Stimulated activated CD8-positive, alpha-beta memory T cell treated with anti-CD3 and anti-CD28 coated beads, Interleukin-2, amount 100 ng/mL, for 48 hours (primary cell): ENCODE measurements around the gene TUT1.
"Not testable (repeated sequence)": the region's sequence is repeated elsewhere in the genome, so short reads cannot be mapped to it uniquely, and the experiment has no call there.

Experiments
- DNase-seq, 2 donors: peaks; one replicate each; pipeline ENCODE4 v3.0.0-alpha.2; 2020; ENCODE audit warnings: low read depth in 2 of 2

Gene TUT1

DNA sequence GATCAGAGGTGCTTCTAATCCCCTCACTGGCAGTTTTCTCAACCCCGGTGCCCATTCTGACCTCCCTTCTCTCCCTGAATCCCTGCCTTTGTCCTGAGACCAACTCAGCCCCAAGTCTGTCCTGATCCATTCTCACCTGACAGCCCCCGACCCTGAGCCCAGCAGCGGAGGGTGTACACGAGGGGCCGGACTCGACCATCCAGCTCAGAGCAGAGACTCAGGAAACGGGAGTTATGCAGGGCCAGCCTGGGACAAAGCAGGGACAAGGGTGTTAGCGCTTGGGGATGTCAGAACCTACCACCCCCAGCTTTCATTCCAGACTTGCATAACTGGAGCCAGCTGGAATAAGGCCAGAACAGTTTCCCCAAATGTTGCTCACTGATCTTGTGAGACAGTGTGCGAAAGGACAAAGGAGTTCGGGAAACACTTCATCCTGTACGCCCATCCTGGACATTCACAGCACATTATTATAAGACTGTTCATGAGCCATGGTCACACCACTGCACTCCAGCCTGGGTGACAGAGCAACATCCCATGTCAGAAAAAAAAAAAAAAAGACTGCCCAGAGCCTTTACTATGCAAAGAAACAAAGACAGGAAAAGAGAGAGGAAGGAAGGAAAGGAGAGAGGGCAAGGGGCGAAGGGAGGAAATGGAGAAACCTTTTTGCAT lies 14.1 kb downstream of the TUT1 start:
- no peak for DNase-seq

- no peak for DNase-seq
Observed at GRCh38 chr11:62575837-62576236, 15.5 kb downstream of the TUT1 start.

- DNase-seq, result no peak
Observed at GRCh38 chr11:62575156-62575555, 16.2 kb downstream of the TUT1 start.

GRCh38 chr11:62574363-62575071 lies 16.8 kb downstream of the TUT1 start:
- DNase-seq, result no peak

DNA sequence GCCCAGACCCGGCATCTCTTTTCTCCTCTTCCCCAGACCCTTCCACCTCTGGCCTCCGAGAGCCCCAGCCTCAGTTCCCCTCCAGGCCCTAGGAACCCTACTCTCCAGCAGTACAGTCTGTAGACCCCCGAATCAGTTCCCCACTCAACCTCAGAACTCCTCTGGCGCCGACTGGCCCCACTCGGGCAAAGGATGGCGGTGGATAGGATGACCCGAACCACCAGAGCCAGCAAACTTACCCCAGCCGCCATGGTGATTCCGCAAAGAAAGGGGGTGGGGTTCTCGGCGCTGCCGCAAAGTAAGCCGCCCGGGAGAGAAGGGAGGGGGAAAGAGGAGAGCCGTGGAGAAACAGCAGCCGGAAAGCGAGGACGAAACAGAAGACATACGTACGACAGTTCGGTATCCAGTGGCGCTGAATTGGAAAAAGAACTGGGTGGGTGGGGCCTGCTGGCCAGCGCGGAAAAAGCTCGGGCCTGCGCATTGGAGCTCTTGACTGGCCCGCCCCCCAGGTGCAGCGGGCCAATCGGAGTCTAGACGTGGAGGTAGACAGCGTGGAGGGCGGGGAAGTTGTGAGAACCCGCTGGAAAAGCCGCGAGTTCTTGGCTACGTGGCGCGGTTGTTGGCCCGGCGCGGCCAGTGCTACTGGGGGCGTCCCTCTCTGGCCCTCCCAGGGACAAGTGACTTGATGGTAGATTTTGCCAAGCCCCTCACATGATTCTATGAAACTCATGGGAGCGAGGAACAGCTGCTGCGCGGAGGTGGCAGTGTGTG lies 17.5 kb downstream of the TUT1 start, which contains the start of gene EEF1G:
TSS of gene EEF1G (minus strand) at position 300 of the 771 bp plus-strand sequence. CDS start at position 251, 49 bp downstream.
- peak; percentile 93 to 95 for DNase-seq

DNA sequence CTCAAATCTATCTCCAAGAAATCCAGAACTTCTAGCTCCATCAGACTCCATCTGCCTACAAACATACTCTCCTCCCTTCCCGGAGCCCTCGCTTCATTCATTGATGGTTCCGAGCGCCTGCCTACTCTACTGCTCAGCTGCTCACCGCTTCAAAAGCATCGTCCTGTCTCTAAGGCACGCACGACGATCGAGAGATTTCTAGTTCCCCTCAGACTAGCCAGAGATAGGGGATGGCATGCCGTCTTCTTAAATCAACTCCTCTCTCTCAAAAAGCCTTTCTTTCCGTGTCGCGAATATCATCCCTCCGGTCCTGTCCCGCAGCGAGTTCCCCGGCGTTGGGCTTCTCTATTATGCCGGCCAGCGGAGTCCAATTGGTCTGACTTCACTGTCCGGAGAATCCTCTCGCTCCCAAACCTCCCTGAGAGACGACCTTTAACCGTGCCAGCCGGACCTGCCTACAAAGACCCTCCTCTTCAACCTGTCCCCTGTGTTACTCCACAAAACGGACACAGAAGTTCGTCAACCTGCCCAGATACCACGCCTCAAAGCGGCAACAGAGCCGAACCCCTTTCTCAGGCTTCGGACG lies 18.2 kb downstream of the TUT1 start:
- no peak for DNase-seq

GRCh38 chr11:62572431-62572830 lies 18.9 kb downstream of the TUT1 start:
- DNase-seq, result no peak

- DNase-seq, result not testable (repeated sequence)
Observed at GRCh38 chr11:62571493-62571892, 19.8 kb downstream of the TUT1 start.

GRCh38 chr11:62570903-62571302 lies 20.4 kb downstream of the TUT1 start:
- not testable (repeated sequence) for DNase-seq

DNA sequence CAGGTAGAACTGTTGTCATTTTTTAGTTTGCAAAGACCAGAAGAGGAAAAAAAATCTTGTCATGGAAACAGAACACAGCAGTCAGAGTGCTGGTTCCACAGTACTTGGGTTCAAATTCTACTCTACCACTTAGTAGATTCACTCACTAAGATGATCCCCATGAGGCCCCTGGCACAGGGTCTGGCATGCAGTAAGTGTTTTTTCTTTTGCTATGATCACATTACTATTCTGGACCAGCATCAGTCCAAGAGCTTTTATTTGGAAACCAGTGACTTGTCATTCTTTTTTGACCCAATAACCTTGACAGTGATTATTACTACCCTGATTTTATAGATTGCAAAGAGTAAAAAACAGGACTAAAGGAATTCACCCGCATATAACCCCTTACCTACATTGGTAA lies 21.7 kb downstream of the TUT1 start:
- DNase-seq, result no peak

- no peak for DNase-seq
Observed at GRCh38 chr11:62567018-62567633, 24.2 kb downstream of the TUT1 start.

DNA sequence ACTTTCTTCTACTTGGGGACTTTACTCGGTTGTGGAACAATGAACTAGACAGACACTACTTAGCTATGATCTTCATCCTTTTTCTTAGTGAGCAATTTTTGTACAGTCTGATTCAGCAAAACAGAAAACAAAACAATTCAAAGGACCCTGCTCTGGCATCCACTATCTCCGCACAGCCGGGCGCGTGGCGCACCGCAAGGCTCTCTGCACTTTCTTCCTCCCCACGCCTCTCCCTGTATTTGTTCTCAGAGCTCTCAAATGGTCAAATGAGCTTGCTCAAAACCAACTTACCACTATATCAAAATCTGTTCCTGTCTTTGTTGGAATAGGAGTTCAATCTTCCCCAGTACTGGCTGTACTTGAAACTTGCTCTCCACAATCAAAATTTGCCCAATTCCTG lies 25.1 kb downstream of the TUT1 start:
- no peak for DNase-seq

- no peak for DNase-seq
Observed at GRCh38 chr11:62565100-62565802, 26.1 kb downstream of the TUT1 start.

DNA sequence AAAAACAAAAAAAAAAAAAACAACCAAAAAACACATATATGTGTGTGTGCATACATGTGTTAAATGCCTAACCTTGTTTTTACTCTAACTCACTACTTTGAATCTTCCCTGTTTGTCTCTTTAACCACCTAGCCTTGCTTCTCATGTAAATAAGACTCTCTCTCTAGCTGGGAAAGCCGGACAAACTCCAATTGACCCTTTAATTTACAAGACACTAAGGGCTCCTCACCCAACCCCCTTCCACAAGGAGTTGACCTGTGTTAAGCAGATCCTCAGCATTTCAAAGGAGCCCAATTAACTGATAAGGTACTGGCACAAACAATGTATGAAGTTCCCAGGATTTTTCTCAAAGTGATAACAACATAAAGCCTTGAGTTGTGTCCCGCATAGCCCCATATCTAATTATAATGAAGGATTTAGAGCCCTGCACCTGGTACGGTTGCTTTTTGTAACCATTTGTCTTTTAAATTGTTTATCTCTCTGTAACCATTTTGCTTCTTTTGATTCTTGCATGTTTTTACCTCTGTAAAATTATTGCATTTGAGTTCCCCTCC lies 29.6 kb downstream of the TUT1 start:
- not testable (repeated sequence) for DNase-seq

- DNase-seq, result peak in 1 of 2 donors; percentile 61
Observed at GRCh38 chr11:62560566-62561103, 30.7 kb downstream of the TUT1 start.

DNA sequence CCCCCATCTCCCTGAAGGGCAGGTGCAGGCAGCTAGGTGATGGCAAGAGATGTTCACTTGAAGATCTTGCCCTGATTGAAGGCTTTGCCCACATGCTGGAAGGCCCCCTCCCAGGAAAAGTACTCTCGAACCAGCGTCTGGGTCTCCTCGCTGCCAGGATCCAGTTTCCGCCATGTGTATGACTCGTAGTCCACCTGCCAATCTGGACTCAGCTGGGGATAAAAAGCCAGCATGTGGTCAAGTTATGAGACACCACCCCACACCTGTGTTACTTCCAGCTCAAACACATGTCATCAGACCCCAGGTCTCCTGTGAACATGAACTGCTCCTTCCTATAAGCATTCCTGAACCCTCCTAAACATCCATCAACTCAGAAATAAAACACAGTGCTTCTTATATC lies 31.7 kb downstream of the TUT1 start:
- not testable (repeated sequence) for DNase-seq

DNA sequence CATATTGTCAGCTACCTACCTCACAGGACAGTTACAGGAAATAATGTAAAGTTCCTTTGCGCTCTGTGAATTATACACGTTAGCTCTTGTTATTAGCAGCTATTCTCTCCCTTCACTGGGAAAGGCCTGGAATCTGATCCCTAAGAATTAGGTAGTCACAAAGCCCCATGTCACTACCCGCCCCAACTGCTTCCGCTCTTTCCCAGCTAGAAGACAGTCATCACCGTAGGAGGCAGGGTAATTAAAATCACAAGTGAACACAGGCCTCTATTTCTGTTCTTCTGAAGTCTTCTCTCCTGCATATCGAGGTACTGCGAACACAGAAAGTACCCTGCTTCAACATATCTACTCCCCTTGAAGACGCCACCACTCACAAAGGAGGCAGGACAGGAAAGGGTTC lies 32.1 kb downstream of the TUT1 start:
- DNase-seq, result no peak

- no peak for DNase-seq
Observed at GRCh38 chr11:62558669-62559068, 32.7 kb downstream of the TUT1 start.

GRCh38 chr11:62556875-62557631 lies 34.3 kb downstream of the TUT1 start:
- peak in 1 of 2 donors; percentile 56 for DNase-seq
